ENCODE results near the gene RPGR. TPM values are rescaled to one million over a fixed set of nuclear protein-coding genes. Genes with fewer than 3 reads are reported as not detected.

The RPGR gene
- total RNA-seq, 1 donor from 2014 or later: 6.0 TPM

DNA sequence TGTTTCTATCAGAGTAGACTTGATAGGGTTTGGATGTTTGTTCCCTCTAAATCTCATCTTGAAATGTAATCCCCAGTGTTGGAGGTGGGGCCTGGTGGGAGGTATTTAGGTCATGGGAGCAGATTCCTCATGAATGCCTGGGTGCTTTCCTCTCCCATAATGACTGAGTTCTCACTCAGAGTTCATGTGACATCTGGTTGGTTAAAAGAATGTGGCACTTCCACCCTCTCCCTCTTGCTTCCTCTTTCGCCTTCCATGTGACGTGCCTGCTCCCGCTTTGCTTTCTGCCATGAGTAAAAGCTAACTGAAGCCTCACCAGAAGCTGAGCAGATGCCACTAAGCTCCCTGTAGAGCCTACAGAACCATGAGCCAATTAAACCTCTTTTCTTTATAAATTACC is 59.3 kb downstream of the RPGR start:
- intact Hi-C loops (cut with micrococcal nuclease): no loop called here

DNA sequence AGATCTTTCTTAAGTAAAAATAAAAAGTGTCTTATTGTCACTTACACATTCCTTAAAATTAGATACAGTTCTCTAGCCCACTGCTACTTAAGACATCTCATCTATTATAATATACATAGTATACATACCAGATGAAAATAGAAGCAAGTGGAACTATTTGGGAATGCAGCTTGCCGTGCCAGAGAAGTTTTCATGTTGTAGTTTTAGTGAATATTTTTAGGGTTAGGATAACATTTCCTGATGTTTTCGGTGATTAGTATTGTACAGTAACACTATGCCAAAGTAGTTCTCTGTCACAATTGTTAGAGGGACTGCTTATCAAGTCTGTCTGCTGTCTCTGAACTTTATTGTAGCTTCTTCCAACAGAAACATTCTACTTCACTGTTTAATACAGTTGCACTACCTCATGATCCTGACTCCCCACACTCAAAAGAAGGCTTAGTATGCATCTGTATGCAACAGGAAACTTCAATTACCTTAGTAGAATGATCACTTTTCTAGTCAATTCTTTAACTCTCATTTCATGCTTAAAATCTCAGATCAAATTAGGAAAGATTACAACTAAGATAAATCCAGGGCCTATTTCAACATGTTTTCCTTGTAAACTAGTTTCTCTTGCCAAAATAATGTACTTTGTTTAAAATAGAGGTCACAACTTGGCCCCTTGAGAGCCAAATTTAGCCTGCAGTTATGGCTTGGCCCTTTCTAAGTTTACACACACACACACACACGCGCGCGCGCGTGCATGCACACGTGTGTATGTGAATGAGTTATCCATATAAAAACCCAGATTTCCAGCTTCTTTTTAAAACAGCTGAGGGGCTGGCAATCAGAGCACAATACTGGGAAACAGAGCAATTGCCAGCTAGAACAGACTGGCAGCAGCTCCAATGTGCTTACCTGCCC is 64.3 kb downstream of the RPGR start:
- intact Hi-C loops (cut with micrococcal nuclease): no loop called here

DNA sequence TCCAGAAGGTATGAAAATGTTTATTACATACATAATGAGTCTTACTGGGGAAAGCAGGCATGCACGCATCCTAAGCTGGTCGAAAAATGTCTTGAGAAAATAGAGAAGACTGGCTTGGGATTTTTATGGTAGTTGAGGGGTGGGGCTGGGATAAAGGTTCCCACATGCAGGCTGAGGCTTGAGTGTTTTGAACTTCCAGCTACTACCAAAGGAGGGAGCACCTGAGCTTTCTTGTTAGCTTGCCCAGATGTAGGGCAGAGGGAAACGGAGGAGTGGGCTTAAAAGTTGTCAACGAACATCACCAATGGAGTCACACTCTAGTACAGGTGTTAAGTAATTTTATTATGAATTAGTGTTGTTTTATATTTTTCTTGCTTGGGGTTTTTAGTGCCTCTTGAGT is 67.1 kb downstream of the RPGR start:
- intact Hi-C loops (cut with micrococcal nuclease): no loop called here

DNA sequence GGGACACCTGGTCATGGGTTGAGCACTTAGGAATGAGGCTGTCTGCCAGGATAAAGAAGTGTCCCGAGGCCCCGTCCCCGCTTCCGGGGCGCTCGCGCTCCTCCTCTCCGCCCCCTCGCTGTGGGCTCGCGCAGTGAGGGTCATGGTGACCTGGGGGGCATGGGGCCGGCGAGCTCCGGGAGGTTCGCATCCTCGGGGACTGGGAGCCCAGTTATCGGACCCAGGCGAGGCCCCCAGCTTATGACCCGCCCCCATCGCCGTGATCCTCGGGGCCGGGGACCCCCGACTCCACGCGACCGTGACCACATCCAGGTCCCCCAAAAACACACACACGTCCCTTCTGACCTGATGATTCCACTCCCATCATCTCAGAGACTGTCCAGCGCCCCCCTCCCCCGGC is 71.3 kb downstream of the RPGR start:
- intact Hi-C loops (cut with micrococcal nuclease): no loop called here

DNA sequence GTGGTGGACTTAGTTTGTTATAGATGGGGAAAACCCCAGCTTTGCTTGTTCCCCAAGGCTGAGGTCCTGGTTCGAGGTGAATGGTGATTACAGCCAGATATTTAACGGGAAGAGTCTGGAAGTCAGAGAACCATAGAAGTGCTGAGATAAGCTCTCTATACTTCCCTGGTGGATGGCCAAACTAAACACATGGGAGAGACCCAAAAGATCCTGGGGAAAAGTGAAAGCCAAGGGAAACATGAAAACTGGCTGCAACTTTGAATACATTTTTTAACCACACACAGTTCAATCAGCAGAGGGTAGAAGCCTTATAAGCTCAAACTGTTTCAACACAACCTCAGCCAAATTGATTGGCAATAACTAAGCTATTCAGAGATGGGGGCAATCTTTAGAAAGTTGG is 77.3 kb downstream of the RPGR start:
- intact Hi-C loops (cut with micrococcal nuclease): no loop called here

DNA sequence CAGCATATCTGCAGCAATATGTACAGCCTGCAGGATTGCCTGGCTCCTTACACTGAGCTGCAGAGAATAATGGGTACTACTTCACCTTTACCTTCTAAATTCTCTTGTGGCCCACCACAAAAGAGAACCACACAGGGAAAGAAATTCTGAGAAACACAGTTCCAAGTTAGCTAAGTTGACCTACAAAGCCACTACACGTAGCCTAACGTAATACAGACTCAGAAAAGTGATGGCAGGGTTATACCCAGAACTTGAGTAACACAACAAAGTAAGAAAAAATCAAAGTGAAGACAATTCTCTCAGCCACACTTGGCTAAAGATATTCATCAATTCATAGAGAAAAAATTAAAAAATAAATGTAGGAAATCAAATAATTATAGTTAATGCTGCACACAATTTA is 80.3 kb downstream of the RPGR start:
- intact Hi-C loops (cut with micrococcal nuclease): no loop called here

DNA sequence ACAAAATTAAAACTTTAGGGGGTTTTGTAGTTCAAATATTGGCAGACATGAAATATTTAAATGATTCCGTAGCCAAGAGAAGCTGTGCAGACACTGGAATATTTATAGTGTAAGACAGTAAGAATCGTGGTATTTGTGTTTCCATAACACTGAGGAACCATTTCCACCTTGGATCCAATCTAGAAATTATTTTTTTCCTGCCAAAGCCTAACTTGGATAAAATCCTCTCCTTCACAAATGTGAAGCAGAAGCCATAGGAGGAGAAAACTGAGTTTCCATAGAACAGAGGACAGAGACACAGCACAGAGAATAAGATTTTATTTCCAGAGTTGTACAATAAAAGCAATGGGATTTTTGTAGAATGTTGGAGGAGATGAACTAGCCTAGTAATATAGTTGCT is 86.8 kb downstream of the RPGR start:
- intact Hi-C loops (cut with micrococcal nuclease): no loop called here

DNA sequence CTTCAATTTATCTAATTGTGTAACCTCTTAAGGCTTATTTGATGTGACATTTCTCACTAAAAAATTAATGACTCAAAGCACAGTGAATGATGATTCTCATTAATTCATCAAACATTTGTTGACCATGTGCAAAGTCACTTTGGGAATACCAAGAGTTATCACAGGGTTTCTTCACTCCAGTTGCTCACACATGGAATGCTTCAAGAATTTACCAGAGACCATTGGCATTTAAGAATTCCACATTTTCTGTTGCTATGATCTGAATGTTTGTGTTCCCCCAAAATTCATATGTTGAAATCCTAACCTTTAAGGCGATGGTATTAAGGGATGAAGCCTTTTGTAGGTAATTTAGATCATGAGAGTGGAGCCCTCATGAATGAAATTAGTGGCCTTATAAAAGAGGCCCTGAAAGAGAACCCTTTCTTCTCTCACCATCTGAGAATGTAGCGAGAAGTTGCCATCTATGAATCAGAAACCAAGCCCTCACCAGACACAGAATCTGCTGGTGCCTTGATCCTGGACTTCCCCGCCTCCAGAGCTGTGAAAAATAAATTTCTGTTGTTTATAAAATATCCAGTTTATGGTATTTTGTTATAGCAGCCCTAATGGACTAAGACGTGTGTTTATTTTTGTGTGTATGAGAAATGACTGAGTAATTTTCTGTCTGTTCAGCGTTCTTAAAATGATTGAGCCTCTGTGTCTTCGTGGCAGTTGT is 90.3 kb downstream of the RPGR start:
- intact Hi-C loops (cut with micrococcal nuclease): no loop called here

DNA sequence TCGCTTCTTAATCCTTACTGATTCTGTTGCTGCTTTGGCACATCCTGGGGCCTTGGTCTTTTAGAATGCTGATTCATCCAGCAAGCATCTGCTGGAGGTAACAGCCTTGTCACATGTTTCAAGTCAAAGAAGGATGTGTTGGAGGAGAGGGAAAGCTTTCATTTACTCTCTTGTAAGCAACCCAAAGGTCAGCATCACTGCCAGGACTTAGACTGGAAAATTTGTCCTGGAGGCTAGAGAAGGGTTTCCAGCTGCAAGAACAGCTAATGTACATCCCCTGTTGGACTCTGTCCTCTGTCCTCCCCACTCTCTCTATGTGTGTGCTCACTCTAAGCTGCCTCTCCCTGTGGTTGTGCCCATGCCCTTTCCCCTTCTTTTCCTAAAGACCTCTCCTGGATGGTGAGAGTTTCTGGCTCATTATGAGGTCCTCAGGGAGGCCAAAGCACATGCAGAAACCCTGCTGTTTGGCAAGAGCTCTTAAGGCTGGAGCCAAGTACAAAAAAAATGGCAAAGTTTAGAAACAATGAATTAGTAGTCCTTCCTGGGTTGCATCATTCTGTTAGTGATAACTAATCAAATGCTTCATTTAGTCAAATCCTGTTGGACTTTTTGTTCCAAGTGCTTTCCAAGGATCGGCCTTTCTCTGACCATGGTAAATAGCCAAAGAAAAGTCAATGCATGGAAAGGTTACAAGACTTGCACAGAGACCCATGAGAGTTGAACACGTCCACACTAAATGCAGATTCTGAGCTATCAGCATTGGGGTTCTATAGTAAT is 93.2 kb downstream of the RPGR start:
- intact Hi-C loops (cut with micrococcal nuclease): no loop called here

DNA sequence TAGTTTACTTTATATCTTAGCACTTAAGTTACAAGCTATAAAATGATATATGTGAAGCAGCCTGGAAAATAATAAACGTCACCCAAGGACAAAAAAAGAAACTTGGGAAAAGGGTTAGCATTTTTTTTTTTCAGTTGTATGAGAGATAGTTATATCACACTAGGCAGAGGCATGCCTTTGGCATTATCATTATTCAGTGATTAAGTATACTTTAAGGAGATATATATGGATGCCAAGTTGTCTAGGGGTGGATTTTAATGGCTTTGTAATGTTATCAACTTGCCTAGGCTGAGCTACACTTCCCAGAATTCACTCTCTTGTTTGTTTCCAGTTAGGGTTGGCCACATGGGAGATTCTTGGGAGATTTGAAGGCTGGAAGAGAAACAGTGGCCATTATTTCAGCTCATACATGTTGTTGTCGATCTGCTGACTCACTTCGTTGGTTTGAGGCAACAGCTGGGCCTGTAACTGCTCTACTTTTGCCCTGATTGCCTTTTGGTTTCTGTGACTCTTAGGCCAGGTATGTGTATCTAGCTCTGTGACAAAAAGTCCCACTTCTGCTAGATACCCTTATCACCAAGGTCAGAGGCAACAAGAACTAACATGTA is 95.1 kb downstream of the RPGR start:
- intact Hi-C loops (cut with micrococcal nuclease): no loop called here

DNA sequence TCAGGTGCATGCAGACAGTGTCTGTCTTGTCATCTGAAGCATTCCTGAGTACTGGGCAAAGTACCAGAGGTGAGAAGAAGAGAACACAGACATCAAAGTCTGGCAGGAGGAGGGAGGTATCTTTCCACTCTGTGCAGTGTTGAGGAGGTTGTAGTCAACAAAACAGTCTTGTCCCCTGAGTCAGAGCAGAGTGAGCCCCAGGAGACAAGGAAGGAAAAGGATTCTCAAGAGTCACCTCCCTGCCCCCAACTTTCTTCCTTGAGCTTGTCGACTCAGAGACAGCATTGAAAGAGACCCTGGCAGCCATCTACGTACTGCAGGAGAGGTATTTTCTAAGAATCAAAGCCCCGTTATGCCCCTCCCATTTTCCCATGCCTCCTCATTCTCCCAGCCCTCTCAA is 102.2 kb downstream of the RPGR start:
- intact Hi-C loops (cut with micrococcal nuclease): no loop called here

DNA sequence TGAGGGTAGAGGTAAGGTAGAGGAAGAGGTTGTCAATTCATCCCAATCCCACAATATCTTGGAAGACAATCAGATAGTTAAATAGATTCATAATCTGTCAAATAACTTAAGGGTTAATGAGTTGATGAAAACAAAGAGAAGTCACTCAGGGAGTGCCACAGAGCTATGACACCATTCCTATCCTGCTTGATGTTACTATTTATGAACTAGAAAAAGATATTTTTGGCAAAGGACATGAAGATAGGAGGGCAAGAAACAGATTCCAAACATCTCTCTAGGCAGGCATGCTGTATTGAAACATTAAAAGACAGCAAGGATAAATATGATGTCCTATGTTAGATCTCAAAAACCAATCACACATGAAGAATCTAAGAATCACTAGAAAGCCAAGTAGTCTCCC is 103.1 kb downstream of the RPGR start:
- intact Hi-C loops (cut with micrococcal nuclease): no loop called here

DNA sequence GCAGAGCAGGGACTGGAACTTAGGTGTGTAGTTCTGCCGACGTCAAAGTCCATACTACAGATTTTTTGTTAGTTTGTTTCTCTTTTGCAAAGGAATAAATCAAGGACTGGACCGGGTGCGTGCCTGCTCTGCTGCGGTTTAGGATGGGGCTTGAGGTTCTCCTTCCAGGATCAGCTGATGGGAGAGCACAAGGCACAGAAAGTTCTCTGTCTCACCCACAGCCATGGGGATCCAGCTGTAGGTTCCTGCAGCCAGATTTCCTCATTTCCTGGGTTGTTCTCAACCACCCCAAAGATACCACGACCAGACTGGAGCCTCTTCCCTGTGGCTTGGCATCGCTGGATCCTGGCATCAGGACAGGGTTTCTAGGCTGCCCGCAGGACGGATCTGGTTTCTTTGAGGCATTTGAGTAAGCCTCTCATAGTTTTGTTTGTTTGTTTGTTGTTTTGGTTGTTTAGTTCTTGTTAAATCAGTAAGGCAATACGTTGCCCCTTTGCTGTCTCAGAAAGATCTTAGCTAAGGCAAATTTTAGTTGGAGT is 105.8 kb downstream of the RPGR start:
- intact Hi-C loops (cut with micrococcal nuclease): no loop called here

DNA sequence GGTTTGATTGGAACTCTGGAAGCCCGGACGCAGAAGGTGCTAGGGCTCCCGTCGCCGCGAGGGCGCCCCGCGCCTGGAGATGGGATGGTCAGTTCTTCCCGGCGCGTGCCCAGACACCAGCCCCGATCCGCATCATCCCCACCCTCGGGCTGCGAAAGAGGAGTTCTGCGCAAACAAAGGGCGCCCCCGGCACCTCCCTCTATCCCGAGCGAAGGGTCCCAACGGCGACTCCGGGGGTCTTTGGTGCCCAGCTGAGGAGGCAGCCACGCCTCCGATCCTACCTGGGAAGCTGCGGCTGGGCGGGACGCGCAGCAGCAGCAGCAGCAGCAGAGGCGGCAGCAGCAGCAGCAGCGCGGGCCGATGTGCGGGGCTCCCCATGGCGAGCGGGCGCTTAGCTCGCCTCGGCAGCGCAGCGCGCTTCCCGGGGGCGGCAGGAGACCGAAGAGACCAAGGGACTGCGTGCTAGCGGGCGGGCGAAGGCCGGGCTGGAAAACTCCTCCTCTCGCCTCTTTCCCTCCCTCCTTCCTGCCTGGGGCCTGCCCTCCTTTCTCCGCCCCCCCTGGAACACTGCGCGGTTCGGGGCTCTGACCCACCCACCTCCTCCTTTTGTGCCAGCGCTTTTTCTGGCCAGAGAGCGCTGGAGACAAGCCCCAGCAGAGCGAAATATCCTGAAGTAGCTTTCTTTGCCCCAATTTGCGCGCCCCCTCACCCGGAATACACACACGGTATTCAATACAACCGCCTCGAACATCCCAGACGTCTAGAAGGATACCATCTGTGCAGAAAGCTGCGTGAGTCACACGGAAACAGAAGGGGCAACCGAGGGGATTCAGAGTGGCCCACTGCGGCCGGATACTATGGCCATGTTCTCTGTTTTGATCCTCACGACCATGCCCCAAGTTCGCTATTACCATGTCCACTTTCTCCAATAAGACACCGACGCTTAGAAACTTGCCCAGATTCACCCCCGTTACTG is 106.6 kb downstream of the RPGR start, which contains the start of gene SRPX:
TSS of gene SRPX (minus strand) at position 457 of the 976 bp plus-strand sequence. CDS start at position 378, 79 bp downstream.
- intact Hi-C loops (cut with micrococcal nuclease): no loop called here

DNA sequence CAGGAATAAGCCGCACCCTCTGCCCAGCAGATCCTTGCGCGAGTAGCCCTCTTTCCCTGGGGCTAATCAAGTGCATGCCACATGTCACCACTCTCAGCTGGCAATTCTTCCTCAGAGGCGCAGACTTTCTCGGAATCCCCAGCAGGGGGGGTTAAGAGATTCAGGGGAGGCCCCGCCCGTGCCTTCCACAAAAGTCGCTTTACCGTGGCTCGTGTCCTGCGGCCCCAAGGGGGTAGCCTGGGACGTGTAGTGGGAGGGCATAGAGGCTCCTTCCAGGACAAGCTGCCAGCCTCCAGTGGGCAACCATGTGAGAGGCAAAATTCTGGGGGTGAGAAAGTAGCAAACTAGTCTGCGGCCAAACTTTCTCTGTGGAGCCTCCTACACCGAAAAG is 107.3 kb downstream of the RPGR start:
- intact Hi-C loops (cut with micrococcal nuclease): no loop called here

Other genes starting within 250 kb of the RPGR start
- 0.09 TPM in 1 of 2 replicates, not detected in the other for gene SRPX, start 106.6 kb downstream of the RPGR start, total RNA-seq
- not detected in 2 replicates for gene OTC, start 25.1 kb upstream of the RPGR start, total RNA-seq
- 0.11 TPM in 1 of 2 replicates, not detected in the other for gene TSPAN7, start 234.0 kb upstream of the RPGR start, total RNA-seq

All from T-helper 2 cell treated with Interferon-gamma antibody and Interleukin-4, amounts not matched to agents 100 ng/mL and 5 ng/mL, for 36 hours (primary cell).